LNCaP clone FGC (cell line): ENCODE data around the gene MYCBP2.

ENCODE experiments used
- DNase-seq: peaks from one replicate; pipeline ENCODE4 v3.0.0-alpha.2; 2011; ENCODE audit warnings: low read depth
- H3K4me3 ChIP-seq: 2 replicates; pipeline ENCODE4 v1.5.1; 2011; ENCODE audit warnings: mild to moderate bottlenecking, low read depth, low read length, control low read depth
- CTCF ChIP-seq: IDR thresholded peaks from 2 replicates; pipeline ENCODE4 v1.5.1; 2012; ENCODE audit warnings: mild to moderate bottlenecking; ENCODE audit not compliant: control insufficient read depth, insufficient read depth; ENCODE audit errors: extremely low read depth

The MYCBP2 gene

GRCh38 chr13:77047649-77048343, 279.1 kb downstream of the MYCBP2 start:
- no peak for TF ChIP-seq CTCF
- H3K4me3 ChIP-seq: no peak overlapping the region
- no peak for DNase-seq

- TF ChIP-seq CTCF: no peak
- no peak overlapping the region for H3K4me3 ChIP-seq
- peak; percentile 80 for DNase-seq
These were observed 284.2 kb downstream of the MYCBP2 start for GRCh38 chr13:77042566-77043177.

- TF ChIP-seq CTCF: no peak
- DNase-seq: no peak
- H3K4me3 ChIP-seq: no peak overlapping the region
These were observed 286.1 kb downstream of the MYCBP2 start for GRCh38 chr13:77040835-77041234.

GRCh38 chr13:77040076-77040475, 286.8 kb downstream of the MYCBP2 start:
- no peak for DNase-seq
- no peak for TF ChIP-seq CTCF
- no peak overlapping the region for H3K4me3 ChIP-seq

- no peak overlapping the region for H3K4me3 ChIP-seq
- DNase-seq: no peak
- TF ChIP-seq CTCF: no peak
These were observed 287.9 kb downstream of the MYCBP2 start for GRCh38 chr13:77038907-77039480.

GRCh38 chr13:77036279-77036678, 290.6 kb downstream of the MYCBP2 start:
- DNase-seq: no peak
- no peak for TF ChIP-seq CTCF
- no peak overlapping the region for H3K4me3 ChIP-seq
